Lower lobe of right lung (tissue), 2 donors: ENCODE measurements around the gene C17orf78. TPM values are rescaled to one million over a fixed set of nuclear protein-coding genes. Genes with fewer than 3 reads are reported as not detected.

Experiments
- ATAC-seq, 2 donors: fragments of 200-7000 bp; cut with Tn5 transposase; one replicate each; pipeline ENCODE4 v1.9.1; 2020 to 2022; ENCODE audit warnings: mild to moderate bottlenecking in 2 of 2, moderate library complexity in 2 of 2
- DNase-seq: peaks from one replicate; pipeline ENCODE4 v3.0.0-alpha.2; 2020
- H3K27ac ChIP-seq: fragments of 200-600 bp; one replicate; pipeline ENCODE4 v1.8.0; 2022
- H3K27me3 ChIP-seq: fragments of 200-600 bp; one replicate; pipeline ENCODE4 v1.8.0; 2022; ENCODE audit warnings: low read depth
- H3K36me3 ChIP-seq: fragments of 200-600 bp; one replicate; pipeline ENCODE4 v1.8.0; 2022; ENCODE audit warnings: mild to moderate bottlenecking
- H3K4me1 ChIP-seq: fragments of 200-600 bp; one replicate; pipeline ENCODE4 v1.8.0; 2022
- H3K4me3 ChIP-seq: fragments of 200-600 bp; one replicate; pipeline ENCODE4 v1.8.0; 2022; ENCODE audit warnings: mild to moderate bottlenecking
- H3K9me3 ChIP-seq: fragments of 200-600 bp; one replicate; pipeline ENCODE4 v1.8.0; 2022
- CTCF ChIP-seq: fragments of 200-600 bp; IDR thresholded peaks from one replicate; pipeline ENCODE4 v1.8.0; 2022; ENCODE audit warnings: antibody characterized with exemption, mild to moderate bottlenecking
- intact Hi-C: fragments of 100-400 bp; cut with DNase I; formaldehyde crosslinking; loops from one replicate; pipeline ENCODE4 v1.11.0; 2022
- long read RNA-seq: library from polyadenylated mRNA; unstranded; transcript quantifications from one replicate; pipeline ENCODE4 v2.0.0, GENCODE V29; 2021
- total RNA-seq: library from RNA; stranded (reverse); fragmentation: NEBNext Ultra II Directional; extraction: Animal tissue kit (Norgen Biotek cat#: 25700); gene quantifications from one replicate; pipeline ENCODE4 v1.2.1, GENCODE V29; 2021
- donor health status: DM: no; HTN: yes; CAD: no; lungs with severe emphysema.

Gene C17orf78
- not detected for total RNA-seq
- long read RNA-seq: 0 reads

- Histone ChIP-seq H3K9me3 (no peaks in the 10 kb centered on the region), H3K27me3 (no peaks in the 10 kb centered on the region), H3K27ac (no peak within 1 kb of the TSS), H3K36me3 (no peaks in the 10 kb centered on the region), H3K4me3 (no peak within 1 kb of the TSS), H3K4me1 (no peaks in the 10 kb centered on the region)
- no peak for ATAC-seq
- no peak for DNase-seq
- TF ChIP-seq CTCF: no peak
- intact Hi-C loops: no loop called here
Observed at GRCh38 chr17:37375706-37376105, at the start of gene C17orf78. C17orf78 (plus strand) TSS chr17:37375985; CDS start chr17:37376093, 108 bp downstream.

- no peak for TF ChIP-seq CTCF
- DNase-seq (no peak), ATAC-seq (peak in 1 of 2 donors; percentile 64)
- Histone ChIP-seq H3K27ac (no peak overlapping the region), H3K4me3 (no peak overlapping the region), H3K36me3 (peaks cover 39% of the 10 kb centered on the region), H3K27me3 (no peaks in the 10 kb centered on the region), H3K9me3 (no peaks in the 10 kb centered on the region), H3K4me1 (peaks cover 10% of the 10 kb centered on the region)
- intact Hi-C loops: no loop called here
Observed at GRCh38 chr17:37327341-37328090, 48.3 kb upstream of the C17orf78 start.

- Histone ChIP-seq H3K4me1 (peaks cover 7% of the 10 kb centered on the region), H3K4me3 (no peak overlapping the region), H3K9me3 (no peaks in the 10 kb centered on the region), H3K27ac (no peak overlapping the region), H3K27me3 (no peaks in the 10 kb centered on the region), H3K36me3 (peaks cover 9% of the 10 kb centered on the region)
- no peak for DNase-seq
- TF ChIP-seq CTCF: no peak
- intact Hi-C loops: no loop called here
- no peak for ATAC-seq
Observed at GRCh38 chr17:37338847-37339246, 36.9 kb upstream of the C17orf78 start.

GRCh38 chr17:37339321-37339720 is 36.5 kb upstream of the C17orf78 start:
- no peak for DNase-seq
- Histone ChIP-seq H3K27ac (no peak overlapping the region), H3K4me3 (no peak overlapping the region), H3K27me3 (no peaks in the 10 kb centered on the region), H3K9me3 (no peaks in the 10 kb centered on the region), H3K36me3 (peaks cover 9% of the 10 kb centered on the region), H3K4me1 (peaks cover 7% of the 10 kb centered on the region)
- ATAC-seq: peak; percentile 49 to 66
- TF ChIP-seq CTCF: no peak
- intact Hi-C loops: no loop called here

- no peak for TF ChIP-seq CTCF
Observed at GRCh38 chr17:37340804-37341203, 35.0 kb upstream of the C17orf78 start.

More at GRCh38 chr17:37340804-37341203, 35.0 kb upstream of the C17orf78 start:
- intact Hi-C loops: no loop called here
- H3K27ac ChIP-seq: no peak overlapping the region
- no peak for ATAC-seq
- H3K27me3 ChIP-seq: no peaks in the 10 kb centered on the region
- H3K4me1 ChIP-seq: peaks cover 7% of the 10 kb centered on the region
- no peak for DNase-seq
- no peak overlapping the region for H3K4me3 ChIP-seq
- H3K36me3 ChIP-seq: peaks cover 9% of the 10 kb centered on the region
- no peaks in the 10 kb centered on the region for H3K9me3 ChIP-seq
